Spleen (tissue), 7 donors: ENCODE measurements around the gene LSM3.

ENCODE experiments used
- POLR2A ChIP-seq, 3 donors: fragments of 450-650 bp; IDR thresholded peaks; one replicate each; pipeline ENCODE4 v1.5.1; 2017; ENCODE audit warnings: antibody characterized with exemption in 3 of 3, mild to moderate bottlenecking in 1 of 3
- POLR2AphosphoS5 ChIP-seq, 3 donors: sonication (generic); formaldehyde crosslinking; IDR thresholded peaks; one replicate each; pipeline ENCODE4 v1.5.1; 2017; ENCODE audit warnings: antibody characterized with exemption in 3 of 3
- TF ChIP-seq, protein P1 (sequence below), 11 experiments: fragments of 200-600 bp in 7 of 11; fragments of 450-650 bp in 4 of 11; sonication (generic) in 4 of 11; IDR thresholded peaks in 8 of 11; conservative IDR thresholded peaks in 3 of 11; 1 replicate in 7 of 11; 2 replicates in 4 of 11; pipeline versions ENCODE4 v1.4.0 to v1.8.0; 2016 to 2021; ENCODE audit warnings: antibody characterized with exemption in 11 of 11, inconsistent platforms in 4 of 11, mild to moderate bottlenecking in 1 of 11
- donor health status: DM: no; HTN: no; CAD: no; lungs with moderate emphysema.
- donor health status: DM: no; HTN: no; CAD: no.
- donor health status: DM: no; HTN: no; CAD: no.

DNA sequence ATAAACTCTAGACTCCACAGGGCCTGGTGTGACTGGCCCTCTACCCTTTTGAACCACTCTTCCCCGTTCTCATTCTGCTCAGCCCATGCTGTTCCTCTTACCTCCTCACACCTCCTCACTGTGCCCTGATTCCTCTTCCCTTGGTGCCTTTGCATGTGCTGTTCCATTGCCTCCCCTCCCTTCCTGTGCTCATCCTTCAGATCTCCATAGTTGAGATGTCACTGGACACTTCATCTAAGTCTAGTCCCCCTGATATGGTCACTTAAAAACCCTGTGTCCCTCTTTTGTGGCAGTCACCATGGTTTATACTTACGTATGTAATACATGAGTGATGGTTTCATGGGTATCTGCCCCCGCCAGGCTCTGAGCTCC lies 69.8 kb downstream of the LSM3 start:
- no peak for TF ChIP-seq POLR2A (IDR thresholded peaks at IDR 0.05)
- TF ChIP-seq, protein P1, sequence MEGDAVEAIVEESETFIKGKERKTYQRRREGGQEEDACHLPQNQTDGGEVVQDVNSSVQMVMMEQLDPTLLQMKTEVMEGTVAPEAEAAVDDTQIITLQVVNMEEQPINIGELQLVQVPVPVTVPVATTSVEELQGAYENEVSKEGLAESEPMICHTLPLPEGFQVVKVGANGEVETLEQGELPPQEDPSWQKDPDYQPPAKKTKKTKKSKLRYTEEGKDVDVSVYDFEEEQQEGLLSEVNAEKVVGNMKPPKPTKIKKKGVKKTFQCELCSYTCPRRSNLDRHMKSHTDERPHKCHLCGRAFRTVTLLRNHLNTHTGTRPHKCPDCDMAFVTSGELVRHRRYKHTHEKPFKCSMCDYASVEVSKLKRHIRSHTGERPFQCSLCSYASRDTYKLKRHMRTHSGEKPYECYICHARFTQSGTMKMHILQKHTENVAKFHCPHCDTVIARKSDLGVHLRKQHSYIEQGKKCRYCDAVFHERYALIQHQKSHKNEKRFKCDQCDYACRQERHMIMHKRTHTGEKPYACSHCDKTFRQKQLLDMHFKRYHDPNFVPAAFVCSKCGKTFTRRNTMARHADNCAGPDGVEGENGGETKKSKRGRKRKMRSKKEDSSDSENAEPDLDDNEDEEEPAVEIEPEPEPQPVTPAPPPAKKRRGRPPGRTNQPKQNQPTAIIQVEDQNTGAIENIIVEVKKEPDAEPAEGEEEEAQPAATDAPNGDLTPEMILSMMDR (IDR thresholded peaks at IDR 0.05 in 8 of 11, conservative IDR thresholded peaks at IDR 0.05 in 3 of 11) = no peak
- no peak for TF ChIP-seq POLR2AphosphoS5 (IDR thresholded peaks at IDR 0.05)
